SK-N-SH (cell line): ENCODE data around the gene ZFHX3. TPM values are rescaled to one million over a fixed set of nuclear protein-coding genes. Genes with fewer than 3 reads are reported as not detected.
A peak's percentile ranks its signal among the peaks of the same experiment; 100 is the strongest.

ENCODE experiments used
- CTCF ChIA-PET: fragments of 300-600, 350-600 bp; formaldehyde crosslinking; extraction: SDS; loops from one replicate; lab custom pipeline; 2021; lab: Yijun Ruan, JAX
- POLR2A ChIA-PET: fragments of 350-600 bp; sonication (Branson Sonifier 250); formaldehyde crosslinking; extraction: SDS; loops from one replicate; lab custom pipeline; 2020; ENCODE audit warnings: antibody characterized with exemption, inconsistent platforms; lab: Yijun Ruan, JAX
- DNase-seq: peaks from one replicate; pipeline ENCODE4 v3.0.0; 2012
- H2AFZ ChIP-seq: fragments of 200-600 bp; sonication (generic); 2 replicates; pipeline ENCODE4 v1.8.1; 2016; ENCODE audit warnings: antibody characterized with exemption, mild to moderate bottlenecking, low read depth
- H3F3A ChIP-seq: fragments of 200-600 bp; sonication (generic); replicated peaks from 2 replicates; pipeline ENCODE3; 2016; ENCODE audit warnings: antibody characterized with exemption, mild to moderate bottlenecking; ENCODE audit not compliant: insufficient read depth
- H3K27ac ChIP-seq, 2 experiments: fragments of 200-500 bp in 1 of 2; fragments of 200-600 bp in 1 of 2; sonication (Bioruptor generic) in 1 of 2; sonication (generic), shearing (Covaris generic) in 1 of 2; 2 replicates each; pipeline versions ENCODE4 v1.5.1 to v1.6.1; 2014 to 2016; ENCODE audit warnings: low read depth in 2 of 2, inconsistent platforms in 1 of 2, low read length in 1 of 2, mild to moderate bottlenecking in 1 of 2, mixed read lengths in 1 of 2
- H3K27me3 ChIP-seq: fragments of 200-600 bp; sonication (generic), shearing (Covaris generic); 2 replicates; pipeline ENCODE4 v1.6.1; 2016; ENCODE audit warnings: mixed run types; ENCODE audit not compliant: insufficient read depth
- H3K36me3 ChIP-seq, 2 experiments: fragments of 200-500 bp in 1 of 2; fragments of 200-600 bp in 1 of 2; sonication (Bioruptor generic) in 1 of 2; sonication (generic) in 1 of 2; replicated peaks in 1 of 2; 2 replicates each; pipeline versions ENCODE3 to v1.5.1; 2014 to 2016; ENCODE audit warnings: low read length in 1 of 2, mild to moderate bottlenecking in 1 of 2; ENCODE audit not compliant: insufficient read depth in 2 of 2, control insufficient read depth in 1 of 2
- H3K4me1 ChIP-seq, 2 experiments: fragments of 200-500 bp in 1 of 2; fragments of 200-600 bp in 1 of 2; sonication (Bioruptor generic) in 1 of 2; sonication (generic), shearing (Covaris generic) in 1 of 2; 2 replicates each; pipeline versions ENCODE4 v1.5.1 to v1.6.1; 2014 to 2016; ENCODE audit warnings: low read depth in 1 of 2, low read length in 1 of 2, mixed run types in 1 of 2; ENCODE audit not compliant: insufficient read depth in 2 of 2, control insufficient read depth in 1 of 2
- H3K4me2 ChIP-seq: fragments of 200-600 bp; sonication (generic), shearing (Covaris generic); 2 replicates; pipeline ENCODE4 v1.6.1; 2017; ENCODE audit warnings: mixed run types
- H3K4me3 ChIP-seq, 2 experiments: fragments of 200-500 bp in 1 of 2; fragments of 200-600 bp in 1 of 2; sonication (Bioruptor generic) in 1 of 2; sonication (generic), shearing (Covaris generic) in 1 of 2; 2 replicates each; pipeline versions ENCODE4 v1.5.1 to v1.8.1; 2014 to 2016; ENCODE audit warnings: low read depth in 2 of 2, inconsistent platforms in 1 of 2, low read length in 1 of 2, mild to moderate bottlenecking in 1 of 2, mixed read lengths in 1 of 2, moderate library complexity in 1 of 2
- H3K79me2 ChIP-seq: fragments of 200-600 bp; sonication (generic); 2 replicates; pipeline ENCODE4 v1.8.1; 2017; ENCODE audit warnings: mild to moderate bottlenecking; ENCODE audit not compliant: insufficient read depth
- H3K9ac ChIP-seq: fragments of 200-600 bp; sonication (generic); 2 replicates; pipeline ENCODE4 v1.6.1; 2017; ENCODE audit warnings: mixed run types
- H3K9me2 ChIP-seq: fragments of 200-600 bp; sonication (generic); 2 replicates; pipeline ENCODE4 v1.6.1; 2017; ENCODE audit warnings: mixed run types
- H3K9me3 ChIP-seq: fragments of 200-600 bp; sonication (generic); 2 replicates; pipeline ENCODE4 v1.6.1; 2017; ENCODE audit warnings: mixed run types, mild to moderate bottlenecking, moderate library complexity
- H4K20me1 ChIP-seq: fragments of 200-600 bp; sonication (generic); 2 replicates; pipeline ENCODE4 v1.6.1; 2017; ENCODE audit warnings: mild to moderate bottlenecking, mixed run types; ENCODE audit not compliant: insufficient read depth
- EP300 ChIP-seq, 2 experiments: IDR thresholded peaks; 2 replicates each; pipeline versions ENCODE4 v1.4.0 to v1.6.1; 2012; ENCODE audit warnings: borderline replicate concordance in 1 of 2, low read depth in 1 of 2, low read length in 1 of 2
- EZH2phosphoT487 ChIP-seq: fragments of 200-600 bp; sonication (generic); IDR thresholded peaks from 2 replicates; pipeline ENCODE4 v1.6.1; 2017; ENCODE audit warnings: low read depth, mixed run types, mild to moderate bottlenecking, antibody characterized with exemption, moderate library complexity, borderline replicate concordance
- FOSL2 ChIP-seq: IDR thresholded peaks from 2 replicates; pipeline ENCODE4 v1.4.0; 2012; ENCODE audit warnings: low read depth, mild to moderate bottlenecking, moderate library complexity, borderline replicate concordance
- JUND ChIP-seq: IDR thresholded peaks from 2 replicates; pipeline ENCODE4 v1.4.0; 2012
- MEF2A ChIP-seq: IDR thresholded peaks from 2 replicates; pipeline ENCODE4 v1.4.0; 2012; ENCODE audit warnings: low read depth, borderline replicate concordance
- MXI1 ChIP-seq: IDR thresholded peaks from 2 replicates; pipeline ENCODE4 v1.6.1; 2012; ENCODE audit warnings: mild to moderate bottlenecking, low read depth, low read length, improper control_type of control experiment
- POLR2AphosphoS5 ChIP-seq: IDR thresholded peaks from 2 replicates; pipeline ENCODE4 v1.6.1; 2012; ENCODE audit warnings: low read depth, low read length
- RAD21 ChIP-seq: IDR thresholded peaks from 2 replicates; pipeline ENCODE4 v1.6.1; 2012; ENCODE audit warnings: mild to moderate bottlenecking, low read length
- RXRA ChIP-seq: IDR thresholded peaks from 2 replicates; pipeline ENCODE4 v1.4.0; 2012; ENCODE audit warnings: low read depth, mild to moderate bottlenecking, borderline replicate concordance
- SIN3A ChIP-seq: IDR thresholded peaks from 2 replicates; pipeline ENCODE4 v1.6.1; 2012; ENCODE audit warnings: low read depth, mild to moderate bottlenecking, low read length, moderate library complexity, borderline replicate concordance
- TAF1 ChIP-seq: IDR thresholded peaks from 2 replicates; pipeline ENCODE4 v1.6.1; 2012; ENCODE audit warnings: low read depth, mild to moderate bottlenecking, low read length, moderate library complexity, borderline replicate concordance
- TCF12 ChIP-seq: IDR thresholded peaks from 2 replicates; pipeline ENCODE4 v1.4.0; 2012
- WGBS: methylation state at CpG from one replicate; pipeline ENCODE4 v1.1.6; 2017; ENCODE audit warnings: low lambda C conversion rate; 5-methylcytosine and 5-hydroxymethylcytosine counted together
- polyA plus RNA-seq, 3 experiments: library from polyadenylated mRNA; depleted of rRNA; stranded (reverse); fragments of >200 nt; gene quantifications; 2 replicates each; pipeline ENCODE4 v1.2.3, GENCODE V29; 2012
- TF ChIP-seq, protein P1 (sequence below): IDR thresholded peaks from 2 replicates; pipeline ENCODE4 v1.6.1; 2012; ENCODE audit warnings: mild to moderate bottlenecking, low read depth, low read length, moderate library complexity
- TF ChIP-seq, protein P2 (sequence below): IDR thresholded peaks from 2 replicates; pipeline ENCODE4 v1.4.0; 2012; ENCODE audit warnings: low read depth

Gene ZFHX3
- polyA plus RNA-seq, 1 of the 3 experiments (the other 2 are of a cell fraction) = 2.0 TPM

DNA sequence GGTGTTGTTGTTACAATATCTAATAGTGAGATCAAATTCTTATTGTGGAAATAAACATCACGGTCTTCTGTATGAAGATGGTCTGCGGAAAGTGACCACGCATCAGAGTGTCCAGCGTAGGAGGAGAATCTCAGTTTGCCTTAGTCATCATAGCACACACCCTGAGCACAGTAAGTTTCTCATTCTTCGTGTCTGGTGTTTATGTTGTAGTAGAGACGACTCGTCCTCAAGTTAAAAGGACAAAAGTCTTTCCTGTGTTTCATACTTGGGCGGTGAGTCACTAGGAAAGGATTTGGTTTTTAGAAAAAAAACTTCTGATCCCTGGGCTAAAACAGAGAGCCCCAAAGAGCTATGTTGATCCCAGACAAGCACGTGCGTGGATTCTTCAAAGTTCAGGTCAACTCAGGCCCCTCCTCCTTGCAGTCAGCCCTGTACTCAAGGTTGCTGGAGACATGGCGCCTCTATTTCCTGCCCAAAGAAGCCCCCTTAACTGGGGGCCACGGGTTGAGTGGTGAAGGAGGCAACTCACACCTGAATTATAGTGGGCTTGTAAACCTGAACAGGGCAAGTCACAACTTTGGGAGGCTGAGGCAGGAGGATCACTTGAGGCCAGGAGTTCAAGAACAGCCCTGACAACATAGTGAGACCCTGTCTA, 170.4 kb downstream of the ZFHX3 start:
- no peaks in the 10 kb centered on the region for H3K27me3 ChIP-seq
- peaks cover 0 to 4% of the 10 kb centered on the region in 2 experiments for H3K36me3 ChIP-seq
- H3F3A ChIP-seq = peaks cover 16% of the 10 kb centered on the region
- CTCF ChIA-PET = no interaction called here
- no peaks in the 10 kb centered on the region for H3K9me2 ChIP-seq
- no peaks in the 10 kb centered on the region for H3K9me3 ChIP-seq
- H3K79me2 ChIP-seq = peaks cover 27% of the 10 kb centered on the region; the same call in 1 of the 2 replicates
- peak overlapping the region in 1 of 2 experiments; percentile 74; a peak in 2 of 4 replicates for H3K27ac ChIP-seq
- H3K9ac ChIP-seq = no peak overlapping the region
- H4K20me1 ChIP-seq = peaks cover 3% of the 10 kb centered on the region; the same call in 1 of the 2 replicates
- WGBS = 43% methylated on average over 12 of the region's 12 CpGs
- peaks cover 26 to 36% of the 10 kb centered on the region in 2 experiments for H3K4me1 ChIP-seq
- POLR2A ChIA-PET = no interaction called here
- H3K4me3 ChIP-seq = peak overlapping the region in 1 of 2 experiments; percentile 15; a peak in 1 of 4 replicates
- no peak for DNase-seq
- H2AFZ ChIP-seq = no peak overlapping the region
- H3K4me2 ChIP-seq = peak overlapping the region; percentile 50
- TF ChIP-seq POLR2AphosphoS5 = no peak
- TF ChIP-seq RXRA = no peak
- TF ChIP-seq, protein P1, sequence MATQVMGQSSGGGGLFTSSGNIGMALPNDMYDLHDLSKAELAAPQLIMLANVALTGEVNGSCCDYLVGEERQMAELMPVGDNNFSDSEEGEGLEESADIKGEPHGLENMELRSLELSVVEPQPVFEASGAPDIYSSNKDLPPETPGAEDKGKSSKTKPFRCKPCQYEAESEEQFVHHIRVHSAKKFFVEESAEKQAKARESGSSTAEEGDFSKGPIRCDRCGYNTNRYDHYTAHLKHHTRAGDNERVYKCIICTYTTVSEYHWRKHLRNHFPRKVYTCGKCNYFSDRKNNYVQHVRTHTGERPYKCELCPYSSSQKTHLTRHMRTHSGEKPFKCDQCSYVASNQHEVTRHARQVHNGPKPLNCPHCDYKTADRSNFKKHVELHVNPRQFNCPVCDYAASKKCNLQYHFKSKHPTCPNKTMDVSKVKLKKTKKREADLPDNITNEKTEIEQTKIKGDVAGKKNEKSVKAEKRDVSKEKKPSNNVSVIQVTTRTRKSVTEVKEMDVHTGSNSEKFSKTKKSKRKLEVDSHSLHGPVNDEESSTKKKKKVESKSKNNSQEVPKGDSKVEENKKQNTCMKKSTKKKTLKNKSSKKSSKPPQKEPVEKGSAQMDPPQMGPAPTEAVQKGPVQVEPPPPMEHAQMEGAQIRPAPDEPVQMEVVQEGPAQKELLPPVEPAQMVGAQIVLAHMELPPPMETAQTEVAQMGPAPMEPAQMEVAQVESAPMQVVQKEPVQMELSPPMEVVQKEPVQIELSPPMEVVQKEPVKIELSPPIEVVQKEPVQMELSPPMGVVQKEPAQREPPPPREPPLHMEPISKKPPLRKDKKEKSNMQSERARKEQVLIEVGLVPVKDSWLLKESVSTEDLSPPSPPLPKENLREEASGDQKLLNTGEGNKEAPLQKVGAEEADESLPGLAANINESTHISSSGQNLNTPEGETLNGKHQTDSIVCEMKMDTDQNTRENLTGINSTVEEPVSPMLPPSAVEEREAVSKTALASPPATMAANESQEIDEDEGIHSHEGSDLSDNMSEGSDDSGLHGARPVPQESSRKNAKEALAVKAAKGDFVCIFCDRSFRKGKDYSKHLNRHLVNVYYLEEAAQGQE = no peak
- TF ChIP-seq JUND = peak; percentile 69
- TF ChIP-seq MXI1 = no peak
- no peak for TF ChIP-seq TAF1
- peak; percentile 16; the same call in 1 of the 2 replicates for TF ChIP-seq TCF12
- no peak for TF ChIP-seq RAD21
- TF ChIP-seq EP300 (IDR thresholded peaks at IDR 0.05; ENCODE audit: borderline replicate concordance in 1 of 2, low read depth in 1 of 2, low read length in 1 of 2) = no peak
- TF ChIP-seq FOSL2 = peak; percentile 62; the same call in 1 of the 2 replicates
- no peak for TF ChIP-seq EZH2phosphoT487
- no peak for TF ChIP-seq SIN3A
- TF ChIP-seq, protein P2, sequence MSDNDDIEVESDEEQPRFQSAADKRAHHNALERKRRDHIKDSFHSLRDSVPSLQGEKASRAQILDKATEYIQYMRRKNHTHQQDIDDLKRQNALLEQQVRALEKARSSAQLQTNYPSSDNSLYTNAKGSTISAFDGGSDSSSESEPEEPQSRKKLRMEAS = 0 out of 2 replicates have a peak, but pooled peaks have one; percentile 15
- TF ChIP-seq MEF2A = no peak
